ENCODE data around the gene LIM2. TPM values are rescaled to one million over a fixed set of nuclear protein-coding genes. Genes with fewer than 3 reads are reported as not detected.

LIM2 gene
- total RNA-seq, 2 donors from 2014 or later = not detected

GRCh38 chr19:51351266-51351990 lies 36.3 kb downstream of the LIM2 start:
- H3K9me3 ChIP-seq = no peaks in the 10 kb centered on the region
- H3K27me3 ChIP-seq (replicated peaks; ENCODE audit: insufficient read depth) = no peaks in the 10 kb centered on the region
- H3K4me3 ChIP-seq = no peak overlapping the region
- no peak for ATAC-seq (ENCODE audit: insufficient number of reproducible peaks, low FRiP score, low read depth)
- H3K27ac ChIP-seq = no peak overlapping the region
- no peak for DNase-seq (ENCODE audit: low spot score)
- peaks cover 19% of the 10 kb centered on the region for H3K36me3 ChIP-seq
- H3K4me1 ChIP-seq (ENCODE audit: control insufficient read depth in 1 of 2, low read depth in 2 of 2) = no peaks in the 10 kb centered on the region
- no peak for TF ChIP-seq CTCF (IDR thresholded peaks at IDR 0.05)

- ATAC-seq (ENCODE audit: insufficient number of reproducible peaks, low FRiP score, low read depth) (no peak), DNase-seq (ENCODE audit: low spot score) (no peak)
- no peak overlapping the region for H3K4me3 ChIP-seq
- H3K27me3 ChIP-seq (replicated peaks; ENCODE audit: insufficient read depth) = no peaks in the 10 kb centered on the region
- H3K4me1 ChIP-seq (ENCODE audit: control insufficient read depth in 1 of 2, low read depth in 2 of 2) = no peaks in the 10 kb centered on the region
- TF ChIP-seq CTCF (IDR thresholded peaks at IDR 0.05) = no peak
- no peak overlapping the region for H3K27ac ChIP-seq
- peaks cover 25% of the 10 kb centered on the region for H3K36me3 ChIP-seq
- H3K9me3 ChIP-seq = no peaks in the 10 kb centered on the region
These were observed 40.4 kb downstream of the LIM2 start for GRCh38 chr19:51347209-51347928.

GRCh38 chr19:51346742-51347141 lies 41.0 kb downstream of the LIM2 start:
- peaks cover 23% of the 10 kb centered on the region for H3K36me3 ChIP-seq
- ATAC-seq (ENCODE audit: insufficient number of reproducible peaks, low FRiP score, low read depth) (no peak), DNase-seq (ENCODE audit: low spot score) (no peak)
- H3K4me3 ChIP-seq = no peak overlapping the region
- no peak for TF ChIP-seq CTCF (IDR thresholded peaks at IDR 0.05)
- no peaks in the 10 kb centered on the region for H3K27me3 ChIP-seq (replicated peaks; ENCODE audit: insufficient read depth)
- no peaks in the 10 kb centered on the region for H3K9me3 ChIP-seq
- H3K27ac ChIP-seq = no peak overlapping the region
- H3K4me1 ChIP-seq (ENCODE audit: control insufficient read depth in 1 of 2, low read depth in 2 of 2) = peaks cover 0 to 2% of the 10 kb centered on the region in 2 donors

GRCh38 chr19:51345076-51345620 lies 42.6 kb downstream of the LIM2 start:
- DNase-seq (ENCODE audit: low spot score) = no peak
- no peak overlapping the region for H3K4me3 ChIP-seq
- ATAC-seq (ENCODE audit: insufficient number of reproducible peaks, low FRiP score, low read depth) = no peak
- TF ChIP-seq CTCF (IDR thresholded peaks at IDR 0.05) = no peak
- H3K27me3 ChIP-seq (replicated peaks; ENCODE audit: insufficient read depth) = no peaks in the 10 kb centered on the region
- peaks cover 10% of the 10 kb centered on the region for H3K36me3 ChIP-seq
- peaks cover 0 to 13% of the 10 kb centered on the region in 2 donors for H3K4me1 ChIP-seq (ENCODE audit: control insufficient read depth in 1 of 2, low read depth in 2 of 2)
- no peak overlapping the region for H3K27ac ChIP-seq
- H3K9me3 ChIP-seq = no peaks in the 10 kb centered on the region

Data from thoracic aorta (tissue), 2 donors.